ENCODE results near the gene FGF22. TPM values are rescaled to one million over a fixed set of nuclear protein-coding genes. Genes with fewer than 3 reads are reported as not detected.
A peak's percentile ranks its signal among the peaks of the same experiment; 100 is the strongest.

FGF22 gene
- polyA plus RNA-seq, 1 experiment, result 0.05 TPM

DNA sequence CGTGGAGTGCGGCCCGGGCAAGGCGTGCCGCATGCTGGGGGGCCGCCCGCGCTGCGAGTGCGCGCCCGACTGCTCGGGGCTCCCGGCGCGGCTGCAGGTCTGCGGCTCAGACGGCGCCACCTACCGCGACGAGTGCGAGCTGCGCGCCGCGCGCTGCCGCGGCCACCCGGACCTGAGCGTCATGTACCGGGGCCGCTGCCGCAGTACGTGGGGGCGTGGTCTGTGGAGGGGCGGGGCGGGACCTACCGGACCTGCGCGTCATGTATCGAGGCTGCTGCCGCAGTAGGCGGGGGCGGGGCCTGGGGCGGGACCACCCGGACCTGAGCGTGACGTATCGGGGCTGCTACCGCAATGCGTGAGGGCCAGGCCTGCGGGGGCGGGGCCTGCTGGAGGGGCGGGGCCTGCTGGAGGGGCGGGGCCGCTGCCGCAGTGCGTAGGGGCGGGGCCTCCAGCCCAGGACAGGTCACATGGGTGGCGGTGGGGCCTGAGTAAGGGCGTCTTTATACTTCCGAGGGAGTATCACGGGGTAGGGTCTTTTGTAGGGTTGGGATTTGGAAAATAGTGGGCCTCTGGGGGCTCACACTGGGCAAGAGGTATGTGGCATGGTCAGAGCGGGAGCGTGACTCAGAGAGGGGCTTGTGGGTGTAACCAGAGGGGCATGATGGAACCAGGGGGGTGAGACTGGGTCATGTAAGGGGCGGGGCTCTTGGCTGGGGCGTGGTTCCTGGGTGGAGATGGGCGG is 40.8 kb downstream of the FGF22 start:
- peak; percentile 89 for DNase-seq (ENCODE audit: low read depth)
- Histone ChIP-seq H3K4me3 (ENCODE audit: low read depth, low read length) (peak overlapping the region; percentile 58), H3K27me3 (ENCODE audit: control insufficient read depth, insufficient read depth, low read length) (no peaks in the 10 kb centered on the region), H3K36me3 (ENCODE audit: control insufficient read depth, insufficient read depth, low read length) (peaks cover 4% of the 10 kb centered on the region)
- ChIA-PET CTCF (interaction anchor here (0.6 to 1.9 kb wide), 6 partner anchors 9 to 337 kb away, joined by 3 to 8 read pairs (median 3); no protein-coding TSS in a partner anchor), POLR2A (interaction anchor here (0.6 to 1.0 kb wide), 2 partner anchors 17 to 20 kb away, joined by 4 read pairs; no protein-coding TSS in a partner anchor)
- TF ChIP-seq, protein P1, sequence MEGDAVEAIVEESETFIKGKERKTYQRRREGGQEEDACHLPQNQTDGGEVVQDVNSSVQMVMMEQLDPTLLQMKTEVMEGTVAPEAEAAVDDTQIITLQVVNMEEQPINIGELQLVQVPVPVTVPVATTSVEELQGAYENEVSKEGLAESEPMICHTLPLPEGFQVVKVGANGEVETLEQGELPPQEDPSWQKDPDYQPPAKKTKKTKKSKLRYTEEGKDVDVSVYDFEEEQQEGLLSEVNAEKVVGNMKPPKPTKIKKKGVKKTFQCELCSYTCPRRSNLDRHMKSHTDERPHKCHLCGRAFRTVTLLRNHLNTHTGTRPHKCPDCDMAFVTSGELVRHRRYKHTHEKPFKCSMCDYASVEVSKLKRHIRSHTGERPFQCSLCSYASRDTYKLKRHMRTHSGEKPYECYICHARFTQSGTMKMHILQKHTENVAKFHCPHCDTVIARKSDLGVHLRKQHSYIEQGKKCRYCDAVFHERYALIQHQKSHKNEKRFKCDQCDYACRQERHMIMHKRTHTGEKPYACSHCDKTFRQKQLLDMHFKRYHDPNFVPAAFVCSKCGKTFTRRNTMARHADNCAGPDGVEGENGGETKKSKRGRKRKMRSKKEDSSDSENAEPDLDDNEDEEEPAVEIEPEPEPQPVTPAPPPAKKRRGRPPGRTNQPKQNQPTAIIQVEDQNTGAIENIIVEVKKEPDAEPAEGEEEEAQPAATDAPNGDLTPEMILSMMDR (IDR thresholded peaks at IDR 0.05; ENCODE audit: insufficient read depth, low read depth, low read length), result peak; percentile 20; the same call in 1 of the 2 replicates

DNA sequence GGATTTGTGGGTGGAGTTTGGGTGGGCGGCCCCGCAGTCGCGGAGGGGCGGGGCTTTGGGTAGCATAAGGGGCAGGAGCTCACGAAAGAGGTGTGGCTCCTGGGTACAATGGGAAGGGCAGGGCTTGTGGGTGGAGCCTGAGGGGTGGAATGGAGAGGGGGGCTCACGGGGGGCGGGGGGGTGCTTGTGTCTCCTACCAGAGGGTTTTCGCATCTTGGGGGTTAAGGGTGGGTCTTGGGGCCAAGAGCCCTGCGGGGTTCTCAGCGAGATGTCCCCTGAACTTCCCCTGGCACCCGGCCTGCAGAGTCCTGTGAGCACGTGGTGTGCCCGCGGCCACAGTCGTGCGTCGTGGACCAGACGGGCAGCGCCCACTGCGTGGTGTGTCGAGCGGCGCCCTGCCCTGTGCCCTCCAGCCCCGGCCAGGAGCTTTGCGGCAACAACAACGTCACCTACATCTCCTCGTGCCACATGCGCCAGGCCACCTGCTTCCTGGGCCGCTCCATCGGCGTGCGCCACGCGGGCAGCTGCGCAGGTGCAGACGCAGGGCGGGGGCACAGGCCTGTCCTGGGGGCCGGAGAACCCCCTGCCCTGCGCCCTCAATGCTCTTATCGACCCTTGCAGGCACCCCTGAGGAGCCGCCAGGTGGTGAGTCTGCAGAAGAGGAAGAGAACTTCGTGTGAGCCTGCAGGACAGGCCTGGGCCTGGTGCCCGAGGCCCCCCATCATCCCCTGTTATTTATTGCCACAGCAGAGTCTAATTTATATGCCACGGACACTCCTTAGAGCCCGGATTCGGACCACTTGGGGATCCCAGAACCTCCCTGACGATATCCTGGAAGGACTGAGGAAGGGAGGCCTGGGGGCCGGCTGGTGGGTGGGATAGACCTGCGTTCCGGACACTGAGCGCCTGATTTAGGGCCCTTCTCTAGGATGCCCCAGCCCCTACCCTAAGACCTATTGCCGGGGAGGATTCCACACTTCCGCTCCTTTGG is 41.6 kb downstream of the FGF22 start:
- TF ChIP-seq, protein P1 (IDR thresholded peaks at IDR 0.05; ENCODE audit: insufficient read depth, low read depth, low read length), result no peak
- DNase-seq (ENCODE audit: low read depth), result no peak
- H3K4me3 ChIP-seq (ENCODE audit: low read depth, low read length), result peak overlapping the region; percentile 39
- H3K36me3 ChIP-seq (ENCODE audit: control insufficient read depth, insufficient read depth, low read length), result peaks cover 4% of the 10 kb centered on the region
- ChIA-PET POLR2A (interaction anchor here (1.0 kb wide), 1 partner anchor 18 kb away, joined by 4 read pairs; no protein-coding TSS in a partner anchor), CTCF (interaction anchor here (0.6 to 0.8 kb wide), 2 partner anchors 53 to 57 kb away, joined by 3 read pairs; no protein-coding TSS in a partner anchor)
- no peaks in the 10 kb centered on the region for H3K27me3 ChIP-seq (ENCODE audit: control insufficient read depth, insufficient read depth, low read length)

DNA sequence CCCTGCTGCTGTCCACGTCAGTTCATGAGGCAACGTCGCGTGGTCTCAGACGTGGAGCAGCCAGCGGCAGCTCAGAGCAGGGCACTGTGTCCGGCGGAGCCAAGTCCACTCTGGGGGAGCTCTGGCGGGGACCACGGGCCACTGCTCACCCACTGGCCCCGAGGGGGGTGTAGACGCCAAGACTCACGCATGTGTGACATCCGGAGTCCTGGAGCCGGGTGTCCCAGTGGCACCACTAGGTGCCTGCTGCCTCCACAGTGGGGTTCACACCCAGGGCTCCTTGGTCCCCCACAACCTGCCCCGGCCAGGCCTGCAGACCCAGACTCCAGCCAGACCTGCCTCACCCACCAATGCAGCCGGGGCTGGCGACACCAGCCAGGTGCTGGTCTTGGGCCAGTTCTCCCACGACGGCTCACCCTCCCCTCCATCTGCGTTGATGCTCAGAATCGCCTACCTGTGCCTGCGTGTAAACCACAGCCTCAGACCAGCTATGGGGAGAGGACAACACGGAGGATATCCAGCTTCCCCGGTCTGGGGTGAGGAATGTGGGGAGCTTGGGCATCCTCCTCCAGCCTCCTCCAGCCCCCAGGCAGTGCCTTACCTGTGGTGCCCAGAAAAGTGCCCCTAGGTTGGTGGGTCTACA is 43.1 kb downstream of the FGF22 start:
- Histone ChIP-seq H3K4me3 (ENCODE audit: low read depth, low read length) (no peak overlapping the region), H3K27me3 (ENCODE audit: control insufficient read depth, insufficient read depth, low read length) (no peaks in the 10 kb centered on the region), H3K36me3 (ENCODE audit: control insufficient read depth, insufficient read depth, low read length) (peaks cover 4% of the 10 kb centered on the region)
- CTCF ChIA-PET, result no interaction called here
- TF ChIP-seq, protein P1 (IDR thresholded peaks at IDR 0.05; ENCODE audit: insufficient read depth, low read depth, low read length), result no peak
- DNase-seq (ENCODE audit: low read depth), result no peak
- POLR2A ChIA-PET, result no interaction called here

DNA sequence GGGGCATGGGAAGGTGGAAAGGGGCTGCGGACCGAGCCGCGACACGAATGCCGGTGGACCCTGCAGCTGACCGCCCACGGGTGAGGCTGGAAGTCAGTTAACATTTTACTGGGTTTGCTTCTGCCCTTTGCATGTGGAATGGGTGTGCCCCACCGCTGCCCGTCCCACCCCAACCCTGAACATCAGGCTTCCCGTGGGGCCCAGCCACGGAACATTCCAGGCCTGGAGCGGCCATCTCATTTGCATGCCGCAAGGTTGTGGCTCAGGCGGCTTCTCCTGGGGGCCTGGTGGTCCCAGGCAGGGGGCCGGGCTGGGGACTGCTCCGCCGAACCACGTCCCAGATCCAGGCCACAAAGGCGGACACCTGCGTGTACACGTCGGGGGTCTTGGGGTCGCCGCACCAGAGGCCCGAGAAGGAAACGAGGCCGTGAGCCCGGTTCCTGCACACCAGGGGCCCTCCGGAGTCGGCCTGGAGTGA is 45.8 kb downstream of the FGF22 start:
- H3K36me3 ChIP-seq (ENCODE audit: control insufficient read depth, insufficient read depth, low read length), result peaks cover 4% of the 10 kb centered on the region
- H3K27me3 ChIP-seq (ENCODE audit: control insufficient read depth, insufficient read depth, low read length), result no peaks in the 10 kb centered on the region
- TF ChIP-seq, protein P1 (IDR thresholded peaks at IDR 0.05; ENCODE audit: insufficient read depth, low read depth, low read length), result no peak
- POLR2A ChIA-PET, result no interaction called here
- no peak overlapping the region for H3K4me3 ChIP-seq (ENCODE audit: low read depth, low read length)
- DNase-seq (ENCODE audit: low read depth), result no peak
- CTCF ChIA-PET, result no interaction called here
